HG03558 (cell line): ENCODE measurements around the gene ADAMTS14.

Source experiments
- ATAC-seq: cut with Tn5 transposase; IDR thresholded peaks from one replicate; pipeline ENCODE4 v1.9.1; 2021; ENCODE audit warnings: moderate number of reproducible peaks; ENCODE audit not compliant: unreplicated experiment; ENCODE audit errors: extremely low read depth

Gene ADAMTS14

DNA sequence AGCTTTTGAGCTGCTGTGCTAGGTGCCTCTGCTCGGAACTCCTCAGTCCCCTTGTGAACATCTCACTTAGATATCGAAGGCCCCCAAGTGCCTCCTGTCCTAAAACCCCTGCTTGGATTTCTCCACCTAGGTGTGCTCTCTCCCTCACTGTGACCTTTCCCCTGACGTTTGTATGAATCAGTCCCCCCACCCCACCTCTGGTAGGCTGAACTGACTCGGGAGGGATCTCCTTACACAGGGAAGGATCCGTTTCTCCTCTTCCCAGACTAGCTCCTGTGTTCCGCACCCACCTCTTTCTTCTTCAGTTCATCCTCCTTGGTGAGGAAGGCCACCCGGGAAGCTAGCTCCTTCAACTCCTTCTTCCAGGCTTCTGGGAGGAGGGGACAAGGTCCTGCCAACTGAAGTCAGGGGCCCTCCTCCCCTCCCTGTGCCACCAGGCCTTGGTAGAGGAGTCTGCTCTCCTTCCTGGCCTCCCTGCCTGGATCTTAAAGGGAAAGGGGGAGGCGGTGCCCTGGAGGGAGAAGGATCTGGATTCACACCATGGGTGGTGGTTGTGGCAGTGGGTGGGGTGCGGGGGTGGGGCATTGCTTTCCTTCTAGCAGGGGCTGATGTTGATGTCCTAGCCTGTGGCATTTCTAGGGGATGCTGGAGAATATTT is 106.1 kb downstream of the ADAMTS14 start:
- no peak for ATAC-seq

DNA sequence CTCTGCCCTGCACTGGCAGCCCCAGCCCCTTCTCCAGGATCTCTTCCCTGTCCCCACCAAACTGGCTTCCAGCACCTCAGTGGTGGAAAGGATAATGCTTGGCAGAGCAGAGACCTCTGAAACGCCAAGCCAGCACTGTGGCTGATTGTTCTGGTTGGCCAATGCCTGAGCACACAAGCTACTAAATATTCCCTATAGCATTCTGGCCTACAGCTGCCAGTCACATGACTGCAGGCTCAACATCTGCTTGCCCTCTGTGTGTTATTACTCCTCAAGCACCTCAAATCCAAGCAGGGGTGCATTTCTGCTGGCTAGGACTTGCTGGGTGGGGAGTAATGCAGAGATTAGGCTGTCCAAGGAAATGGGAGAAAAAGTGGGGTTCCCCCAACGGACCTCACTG is 106.8 kb downstream of the ADAMTS14 start:
- ATAC-seq = no peak

DNA sequence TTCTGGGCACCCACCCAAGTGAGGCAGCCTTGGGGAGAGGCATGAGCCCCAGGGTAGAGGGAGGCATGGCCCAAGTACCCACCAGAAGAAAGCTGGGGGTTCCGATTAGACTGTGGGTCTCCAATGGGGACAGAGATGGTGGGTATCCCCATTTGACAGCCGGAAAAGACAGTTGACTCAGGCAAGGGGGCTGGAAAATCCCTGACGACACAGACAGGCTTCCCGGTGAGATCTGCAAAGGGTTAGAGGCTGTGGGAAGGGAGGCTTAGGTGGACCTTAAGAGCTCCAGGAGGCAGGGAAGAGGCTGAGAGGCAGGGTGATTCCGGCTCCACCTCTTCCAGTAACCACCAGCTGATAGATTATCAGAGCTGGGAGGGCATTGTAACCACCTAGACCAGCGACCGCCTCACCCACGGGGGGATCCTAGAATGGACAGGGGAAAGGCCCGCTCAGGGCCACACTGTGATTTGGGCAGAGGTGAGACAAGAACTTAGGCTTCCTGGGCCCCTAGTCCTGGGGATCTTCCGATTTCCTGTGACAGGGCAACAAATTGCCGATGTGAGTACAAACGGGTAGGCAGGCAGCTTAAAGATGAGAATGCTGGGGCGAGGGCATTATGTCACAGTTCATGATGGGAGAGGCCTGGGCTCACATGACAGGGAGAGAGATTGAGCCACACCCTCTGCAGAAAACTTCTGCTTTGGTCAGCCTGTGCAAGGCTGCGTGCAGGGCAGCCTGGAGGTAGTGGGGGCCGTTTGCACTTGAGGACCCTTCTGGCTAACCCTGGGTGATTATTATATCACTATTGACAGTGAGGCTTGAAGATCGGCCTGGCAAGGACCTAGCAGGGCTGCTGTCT is 107.4 kb downstream of the ADAMTS14 start:
- ATAC-seq = no peak

DNA sequence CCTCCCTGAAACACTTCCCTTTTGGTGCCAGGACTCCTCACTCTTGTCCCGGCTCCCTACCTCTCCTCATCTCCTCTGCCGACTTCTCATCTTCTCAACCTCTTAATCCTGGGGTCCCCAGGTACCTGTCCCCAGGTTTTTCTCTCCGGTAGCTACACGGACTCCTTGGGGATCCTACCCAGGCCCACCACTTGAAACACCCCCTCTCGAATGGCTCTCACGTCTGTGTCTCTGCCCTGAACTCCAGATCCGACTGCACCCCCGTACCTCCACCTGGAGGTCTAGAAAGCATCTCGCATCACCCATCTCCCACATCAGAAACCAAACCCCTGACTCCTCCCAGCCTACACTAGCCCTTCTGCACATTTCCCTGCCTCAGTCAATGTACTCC is 108.1 kb downstream of the ADAMTS14 start:
- no peak for ATAC-seq

DNA sequence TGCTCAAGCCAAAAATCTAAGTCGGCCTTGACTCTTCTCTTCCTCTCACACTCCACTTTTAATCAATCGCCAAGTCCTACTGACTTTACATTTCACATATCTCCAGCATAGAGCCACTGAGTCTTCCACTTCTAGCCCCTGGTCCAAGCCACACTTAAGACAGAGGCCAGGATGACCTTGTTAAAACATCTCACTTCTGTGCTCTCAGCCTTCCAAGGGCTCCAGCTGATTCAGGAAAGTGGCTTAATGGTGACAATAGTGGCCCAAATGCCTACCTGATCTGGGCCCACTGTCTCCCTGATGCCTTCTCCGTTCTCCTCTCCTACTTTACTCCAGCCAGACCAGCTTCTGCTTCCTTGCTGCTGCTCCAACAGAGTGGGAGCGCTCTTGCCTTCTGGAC is 108.5 kb downstream of the ADAMTS14 start:
- ATAC-seq = no peak

DNA sequence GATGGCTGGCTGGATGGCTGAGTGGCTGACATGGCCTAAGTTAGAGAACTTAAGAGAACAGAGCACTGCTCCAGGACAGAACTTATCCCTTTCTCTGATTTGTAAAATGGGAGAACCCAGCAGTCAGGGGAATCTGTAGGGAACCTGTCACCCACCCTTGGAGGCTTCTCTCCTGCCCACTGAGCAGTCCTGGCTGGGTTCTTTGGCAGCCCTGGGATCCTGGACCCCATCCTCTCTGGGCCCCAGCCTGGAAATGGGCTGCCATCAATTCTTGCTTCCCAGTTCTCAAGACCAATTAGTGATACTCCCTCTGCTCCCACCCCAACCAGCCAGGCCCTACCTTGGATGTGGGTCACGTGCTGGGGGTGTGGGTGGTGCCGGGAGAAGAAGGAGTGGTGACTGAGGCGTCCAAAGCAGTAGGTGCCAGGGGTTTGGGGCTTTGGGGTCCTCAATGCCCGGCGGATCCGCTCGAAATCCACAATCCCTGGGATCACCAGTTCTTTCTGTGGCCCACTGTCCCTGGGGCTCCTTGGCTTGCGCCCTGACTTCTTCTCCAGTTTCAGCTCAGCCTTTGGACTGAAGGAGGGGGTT is 109.2 kb downstream of the ADAMTS14 start:
- ATAC-seq = no peak

DNA sequence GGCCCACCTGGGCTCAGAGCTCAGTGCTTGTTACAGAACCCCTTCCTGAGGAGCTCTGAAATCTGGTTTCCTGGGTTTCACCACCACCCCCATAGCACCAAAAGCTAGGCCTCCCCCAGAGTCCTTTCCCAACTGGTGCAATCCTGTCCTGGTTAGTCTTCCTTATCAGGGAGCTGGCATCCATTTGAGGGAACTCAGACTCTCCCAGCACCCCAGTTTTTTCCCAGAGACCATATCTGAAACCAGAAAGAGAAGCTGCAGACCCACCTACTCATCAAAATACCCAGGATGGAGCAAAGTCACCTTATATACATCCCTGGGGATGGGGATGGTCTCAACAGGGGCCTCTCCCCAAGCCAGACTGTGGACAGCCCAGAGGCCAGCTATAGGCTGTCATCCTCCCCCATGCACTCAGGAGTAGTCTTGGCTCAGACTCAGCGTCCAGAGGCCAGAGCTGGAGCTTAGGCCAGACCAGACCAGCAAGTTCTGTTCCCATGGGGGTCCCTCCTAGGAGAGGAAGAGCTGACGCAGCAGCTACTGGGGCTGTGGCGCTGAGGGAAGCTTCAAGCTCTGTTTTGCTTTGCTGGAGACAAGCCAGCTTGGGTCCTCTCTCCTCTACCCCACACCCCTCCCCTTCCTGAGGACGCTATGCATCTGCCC is 109.9 kb downstream of the ADAMTS14 start:
- ATAC-seq = no peak

DNA sequence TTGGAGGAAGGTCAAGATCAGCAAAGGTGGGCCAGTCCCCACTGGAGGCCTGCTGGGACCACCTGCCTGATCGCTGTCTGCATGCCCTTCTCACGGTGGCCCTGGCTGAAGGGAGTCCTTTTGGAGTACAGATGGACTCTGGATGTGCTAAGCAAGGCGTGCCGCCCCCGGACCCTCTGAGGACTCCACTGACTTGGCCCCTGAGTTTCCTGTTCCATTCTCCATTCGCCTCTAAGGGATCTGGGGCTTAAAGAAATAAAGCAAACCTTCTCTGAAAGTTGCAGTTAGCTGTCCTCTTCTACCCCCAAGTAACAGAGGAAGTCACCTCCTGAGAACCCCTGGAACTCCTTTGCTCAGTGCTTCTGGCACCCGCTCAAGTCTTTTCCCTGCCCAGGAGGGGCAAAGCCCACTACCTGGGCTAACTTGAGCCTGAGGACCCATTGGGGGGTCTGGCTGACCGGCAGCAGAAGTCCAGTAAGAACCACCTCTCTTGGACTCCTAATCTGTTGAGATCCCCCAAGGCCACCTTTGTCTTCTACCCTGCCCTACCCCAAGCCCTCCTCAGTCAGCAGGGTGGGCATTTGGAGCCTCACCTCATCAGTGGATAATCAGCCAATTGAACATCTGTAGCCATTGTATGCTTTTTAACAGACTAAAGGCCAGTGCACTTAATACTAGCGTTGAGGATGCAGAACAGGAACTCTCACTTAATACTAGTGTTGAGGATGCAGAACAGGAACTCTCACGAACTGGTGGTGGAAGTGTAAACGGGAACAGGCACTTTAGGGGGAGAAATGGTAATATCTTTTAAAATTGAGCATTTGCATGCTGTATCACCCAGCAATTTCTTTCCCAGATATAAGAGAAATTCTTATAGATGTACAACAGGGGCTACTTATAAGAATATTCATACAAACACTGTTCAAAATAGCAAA is 110.7 kb downstream of the ADAMTS14 start:
- ATAC-seq = no peak

DNA sequence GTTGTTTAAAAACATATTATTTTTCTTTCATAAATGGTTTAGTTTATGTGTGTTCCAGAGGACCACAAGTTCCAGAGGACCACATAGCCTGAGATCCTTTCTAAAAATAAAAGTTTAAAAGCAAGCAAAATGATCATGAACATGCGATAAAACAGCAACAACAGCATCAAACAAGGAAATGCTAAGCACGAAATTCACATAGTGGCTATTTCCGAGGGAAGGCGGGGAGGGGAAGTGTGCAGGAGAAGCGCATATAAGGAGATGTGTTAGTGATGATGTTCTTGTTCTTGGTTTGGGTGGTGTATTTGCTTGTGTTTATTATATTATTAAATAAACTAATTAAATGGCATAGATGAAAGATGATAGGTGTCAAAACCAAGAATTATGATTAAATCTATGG is 111.7 kb downstream of the ADAMTS14 start:
- no peak for ATAC-seq

DNA sequence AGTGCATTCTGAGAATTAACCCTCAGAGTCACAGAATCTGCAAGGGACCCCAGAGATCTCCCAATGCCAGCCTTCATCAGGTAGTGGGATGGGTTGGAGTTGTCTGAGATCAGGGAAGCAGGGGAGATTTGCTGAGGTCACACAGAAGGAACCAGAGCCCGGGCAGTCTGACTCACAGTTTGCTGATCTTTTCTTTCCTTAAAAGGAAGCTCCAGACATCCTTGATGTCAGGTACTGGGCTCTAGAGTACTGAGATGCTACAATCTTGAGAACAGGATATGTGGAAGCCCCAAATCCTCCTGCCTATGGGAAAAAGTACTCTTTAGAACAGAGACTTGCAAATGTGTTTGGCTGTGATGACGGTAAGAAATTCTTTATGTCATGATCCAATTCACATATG is 112.2 kb downstream of the ADAMTS14 start:
- no peak for ATAC-seq

DNA sequence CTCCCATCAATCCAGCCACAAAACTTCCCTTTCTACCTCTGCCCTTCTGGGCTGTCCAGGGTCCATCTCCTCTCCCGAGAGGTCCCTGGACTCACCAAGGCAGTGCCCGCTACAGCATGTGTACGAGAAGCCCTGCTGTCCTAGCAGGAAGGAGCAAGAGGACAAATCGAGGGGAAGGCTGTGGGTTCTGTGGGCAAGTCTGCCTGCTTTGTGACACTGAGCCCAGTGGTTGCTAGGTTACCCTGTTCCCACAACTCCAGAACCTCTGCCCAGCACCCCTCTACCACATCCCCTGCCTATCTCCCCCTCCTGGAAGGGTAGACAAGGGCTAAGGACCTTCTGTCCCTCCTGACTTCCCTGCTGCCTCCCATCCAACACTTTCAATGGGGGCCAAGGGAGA is 112.9 kb downstream of the ADAMTS14 start, which contains the start of gene TBATA:
TBATA (minus strand) TSS at position 188 of the 400 bp plus-strand sequence. CDS start 1,998 bp downstream, outside the sequence.
- ATAC-seq = no peak

DNA sequence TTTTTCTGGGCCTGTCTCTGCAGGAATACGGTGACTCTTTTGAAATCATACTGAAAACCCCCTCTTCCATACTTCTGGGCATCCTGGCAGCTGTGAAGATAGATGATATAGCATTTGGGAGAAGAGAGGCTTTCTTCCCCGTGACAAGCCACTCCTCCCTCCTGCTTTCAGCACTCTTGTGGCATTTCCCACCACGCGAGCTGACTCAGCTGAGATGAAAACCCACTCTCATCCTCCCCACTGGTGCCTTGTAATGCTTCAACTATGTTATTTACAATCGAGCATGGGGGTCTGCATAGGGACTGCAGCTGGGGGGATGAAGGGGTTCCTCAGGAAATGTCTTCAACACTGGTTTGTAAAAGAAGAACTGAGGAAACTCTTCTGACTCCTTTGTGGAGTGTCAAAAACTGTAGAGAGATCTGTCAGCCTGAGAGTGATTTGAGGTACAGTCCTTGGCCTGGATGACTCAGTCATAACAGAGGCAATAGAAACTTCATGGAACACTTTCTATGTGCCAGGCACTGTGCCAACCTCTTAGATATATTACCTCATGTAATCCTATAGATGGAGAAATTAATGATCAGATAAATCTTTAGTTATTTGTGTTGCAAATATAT is 114.6 kb downstream of the ADAMTS14 start:
- ATAC-seq = no peak

DNA sequence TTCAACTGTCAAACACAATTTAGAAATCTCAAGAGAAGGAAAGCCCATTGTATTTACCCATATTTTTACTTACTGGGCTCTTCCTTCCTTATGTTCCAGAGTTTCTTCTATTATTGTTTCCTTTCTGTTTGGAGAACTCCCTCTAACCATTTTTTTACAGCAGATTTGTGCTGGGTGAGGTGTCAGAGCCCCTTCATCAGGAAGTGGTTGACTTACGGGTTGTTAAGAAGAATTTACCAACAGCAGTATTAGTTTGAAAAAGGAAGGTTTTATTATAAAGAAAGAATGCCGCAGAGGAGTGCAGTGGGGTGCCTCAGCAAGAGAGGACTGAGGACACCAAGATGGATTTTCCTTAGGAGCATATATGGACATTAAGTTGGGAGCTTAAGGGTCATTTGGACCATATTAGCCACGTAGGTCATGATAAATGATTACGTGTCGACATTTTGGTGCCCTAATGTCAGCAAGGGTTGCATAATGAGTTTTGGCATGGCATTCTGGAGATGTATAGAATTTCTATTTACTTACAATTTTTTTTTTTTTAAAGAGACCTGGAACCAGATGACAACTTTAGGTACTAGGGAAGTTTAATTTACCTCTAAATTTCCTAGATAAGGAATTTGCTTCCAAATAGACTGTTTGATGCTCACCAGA is 119.2 kb downstream of the ADAMTS14 start:
- no peak for ATAC-seq

DNA sequence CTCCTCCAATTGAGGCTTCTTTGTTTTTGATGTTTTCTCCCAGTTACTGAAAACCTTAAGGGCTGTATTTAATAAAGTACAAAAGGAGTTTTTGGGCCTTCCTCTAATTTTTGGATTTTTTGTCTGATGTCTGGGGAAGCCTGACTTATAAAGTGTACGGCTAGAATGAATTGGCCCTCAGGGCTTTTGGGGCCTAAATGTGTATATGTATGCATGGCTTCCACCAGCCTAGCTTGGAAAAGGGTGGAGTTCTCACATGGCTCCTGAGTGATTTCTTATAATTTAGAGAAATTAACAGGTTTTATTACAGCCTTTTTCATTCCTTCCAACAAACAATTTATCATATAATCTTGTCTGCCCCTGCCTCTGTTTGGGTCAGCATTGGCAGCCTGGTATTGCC is 123.3 kb downstream of the ADAMTS14 start:
- no peak for ATAC-seq

DNA sequence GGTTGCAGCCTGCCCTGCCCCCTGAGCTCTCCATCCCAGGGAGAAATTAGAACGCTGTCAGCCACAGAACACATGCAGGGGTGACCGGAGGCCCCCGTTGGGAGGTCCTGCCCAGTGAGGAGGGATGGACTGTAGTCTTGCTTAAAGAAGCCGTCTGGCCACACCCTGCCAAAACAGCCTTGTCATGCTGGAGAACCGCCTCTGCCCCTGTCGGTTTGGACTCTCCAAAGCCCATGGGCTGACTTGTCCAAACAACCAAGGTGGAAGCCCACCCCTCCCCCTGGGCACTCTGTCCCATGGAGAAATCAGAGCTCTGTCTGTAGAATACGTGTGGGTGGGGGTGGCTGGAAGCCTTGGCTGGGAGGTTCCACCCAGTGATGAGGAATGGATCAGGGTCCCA is 125.5 kb downstream of the ADAMTS14 start:
- ATAC-seq = no peak

DNA sequence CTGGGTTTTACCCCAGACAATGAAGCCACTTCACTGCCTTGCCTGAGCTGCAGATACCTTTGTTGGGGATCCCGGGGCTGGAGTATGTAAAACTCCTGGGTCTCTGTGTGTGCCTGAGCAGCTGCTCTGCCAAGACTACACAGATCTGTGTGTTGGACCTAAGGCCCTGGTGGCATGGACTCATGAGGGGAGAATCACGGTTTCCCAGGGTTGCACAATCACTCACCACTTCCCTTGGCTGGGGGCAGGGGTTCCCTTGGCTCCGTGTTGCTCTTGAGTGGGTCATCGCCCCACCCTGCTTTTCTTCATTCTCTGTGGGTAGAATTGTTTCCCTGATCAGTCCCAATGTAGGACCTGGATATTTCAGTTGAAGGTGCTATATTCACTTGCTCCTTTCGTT is 126.8 kb downstream of the ADAMTS14 start:
- no peak for ATAC-seq

DNA sequence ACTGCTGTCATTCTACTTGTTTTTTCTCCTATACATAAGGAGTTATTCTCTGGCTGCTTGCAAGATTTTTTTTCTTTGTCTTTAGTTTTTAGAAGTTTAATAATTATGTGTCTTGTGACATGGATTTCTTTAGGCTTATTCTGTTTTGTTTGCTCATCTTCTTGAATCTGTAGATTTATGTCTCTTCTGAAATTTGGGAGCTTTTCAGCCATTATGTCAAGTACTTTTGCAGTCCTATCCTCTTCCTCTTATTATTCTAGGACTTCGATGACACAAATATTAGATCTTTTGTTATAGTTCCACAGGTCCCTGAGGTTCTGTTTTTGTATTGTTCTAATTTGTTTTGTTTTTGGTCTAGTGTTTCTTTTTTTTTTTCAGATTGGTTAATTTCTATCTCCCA is 129.5 kb downstream of the ADAMTS14 start:
- ATAC-seq = no peak

DNA sequence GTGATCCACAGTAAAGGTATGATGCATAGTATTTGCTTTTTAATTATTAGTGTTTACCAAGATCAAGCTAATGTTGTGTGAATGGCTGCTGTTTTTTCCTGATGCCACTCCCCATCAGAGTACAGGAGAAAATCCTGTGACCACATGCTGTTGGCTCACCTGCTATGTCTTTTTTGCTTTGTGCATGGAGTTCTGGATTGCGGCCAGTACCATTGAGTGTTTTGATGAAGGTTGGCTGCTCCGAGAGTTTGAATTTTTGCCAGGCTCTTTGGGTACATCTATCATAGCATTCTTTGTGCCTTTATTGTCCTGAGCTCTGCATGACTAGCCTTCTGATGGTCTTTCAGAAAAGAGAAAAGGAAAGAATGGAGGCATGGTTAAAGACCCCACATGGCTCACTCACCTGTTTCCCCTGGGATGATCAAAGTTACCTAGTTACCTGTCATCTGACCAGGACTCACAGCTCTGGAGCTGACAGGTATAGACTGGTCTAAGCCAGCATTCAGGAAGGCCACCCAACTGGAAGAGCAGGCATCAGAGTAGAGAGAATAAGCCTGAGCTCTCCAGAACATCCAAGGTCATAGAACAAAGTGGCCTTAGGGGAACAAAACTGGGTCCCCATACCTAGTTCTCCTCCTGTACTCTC is 131.6 kb downstream of the ADAMTS14 start:
- ATAC-seq = no peak
